H1 (cell line): ENCODE measurements around the gene BCAS1. TPM values are rescaled to one million over a fixed set of nuclear protein-coding genes. Genes with fewer than 3 reads are reported as not detected.

Experiments used
- CTCF ChIA-PET: fragments of 300-600 bp; sonication (Branson Sonifier 250); formaldehyde crosslinking; loops from one replicate; lab custom pipeline; 2021; ENCODE audit not compliant: partially characterized antibody; lab: Charles Lee
- POLR2A ChIA-PET: fragments of 300-600 bp; sonication (Branson Sonifier 250); formaldehyde crosslinking; loops from one replicate; lab custom pipeline; 2021; ENCODE audit warnings: inconsistent platforms; ENCODE audit not compliant: partially characterized antibody; lab: Charles Lee
- DNase-seq, 2 experiments: peaks; one replicate each; pipeline versions ENCODE4 v3.0.0 to v3.0.0-alpha.2; 2010 to 2022; ENCODE audit warnings: low spot score in 2 of 2, low read depth in 1 of 2, mixed read lengths in 1 of 2
- FAIRE-seq: peaks from 2 replicates; lab custom pipeline; 2011; peaks lifted over from hg19 to GRCh38; lab: Jason Lieb, UNC
- H2AFZ ChIP-seq: 2 replicates; pipeline ENCODE4 v1.8.1; 2012; ENCODE audit warnings: low read length, inconsistent platforms
- H2AK5ac ChIP-seq: 2 replicates; pipeline ENCODE4 v1.6.1; 2013; ENCODE audit warnings: low read depth, low read length
- H2BK120ac ChIP-seq: replicated peaks from 2 replicates; pipeline ENCODE3; 2013; ENCODE audit warnings: low read depth, low read length, inconsistent platforms
- H2BK12ac ChIP-seq: 2 replicates; pipeline ENCODE4 v1.6.1; 2013; ENCODE audit warnings: low read depth, low read length
- H2BK15ac ChIP-seq: 2 replicates; pipeline ENCODE4 v1.6.1; 2013; ENCODE audit warnings: low read length
- H2BK20ac ChIP-seq: 2 replicates; pipeline ENCODE4 v1.6.1; 2013; ENCODE audit warnings: low read length
- H2BK5ac ChIP-seq: 2 replicates; pipeline ENCODE4 v1.6.1; 2013; ENCODE audit warnings: low read depth, low read length
- H3K14ac ChIP-seq: 2 replicates; pipeline ENCODE4 v1.6.1; 2013; ENCODE audit warnings: inconsistent platforms; ENCODE audit not compliant: insufficient read length
- H3K18ac ChIP-seq: 2 replicates; pipeline ENCODE4 v1.6.1; 2013; ENCODE audit warnings: low read length; ENCODE audit errors: extremely low read depth
- H3K23ac ChIP-seq: 2 replicates; pipeline ENCODE4 v1.6.1; 2013; ENCODE audit warnings: inconsistent platforms; ENCODE audit not compliant: insufficient read length
- H3K23me2 ChIP-seq: 2 replicates; pipeline ENCODE4 v1.6.1; 2013; ENCODE audit warnings: low read depth, low read length
- H3K27ac ChIP-seq: 2 replicates; pipeline ENCODE4 v1.6.1; 2011; ENCODE audit warnings: low read depth, low read length, inconsistent platforms
- H3K27me3 ChIP-seq, 4 experiments: replicated peaks in 1 of 4; 1 replicate in 1 of 4; 2 replicates in 3 of 4; pipeline versions ENCODE4 v1.6.1 to v1.8.1; 2011 to 2013; ENCODE audit warnings: low read length in 3 of 4, mild to moderate bottlenecking in 3 of 4, inconsistent platforms in 2 of 4, mixed read lengths in 2 of 4, moderate library complexity in 1 of 4; ENCODE audit not compliant: control insufficient read depth in 3 of 4, insufficient read depth in 3 of 4; ENCODE audit errors: extremely low read depth in 1 of 4
- H3K36me3 ChIP-seq, 4 experiments: 2 replicates each; pipeline versions ENCODE4 v1.6.1 to v1.8.1; 2011 to 2013; ENCODE audit warnings: mild to moderate bottlenecking in 4 of 4, low read length in 3 of 4, moderate library complexity in 2 of 4, control low read depth in 1 of 4, inconsistent platforms in 1 of 4; ENCODE audit not compliant: insufficient read depth in 4 of 4, control insufficient read depth in 2 of 4
- H3K4ac ChIP-seq: replicated peaks from 2 replicates; pipeline ENCODE3; 2013; ENCODE audit warnings: low read length, low read depth, mixed read lengths, inconsistent platforms; ENCODE audit not compliant: insufficient read length
- H3K4me1 ChIP-seq, 4 experiments: replicated peaks in 1 of 4; 1 replicate in 1 of 4; 2 replicates in 3 of 4; pipeline versions ENCODE4 v1.6.1 to v1.8.1; 2011 to 2013; ENCODE audit warnings: low read length in 3 of 4, inconsistent platforms in 2 of 4, mixed read lengths in 1 of 4; ENCODE audit not compliant: insufficient read depth in 4 of 4, control insufficient read depth in 3 of 4
- H3K4me2 ChIP-seq, 2 experiments: 2 replicates each; pipeline versions ENCODE4 v1.6.1 to v1.8.1; 2011 to 2013; ENCODE audit warnings: low read depth in 2 of 2, low read length in 2 of 2, control low read depth in 1 of 2, inconsistent platforms in 1 of 2, mild to moderate bottlenecking in 1 of 2; ENCODE audit not compliant: insufficient read depth in 1 of 2
- H3K4me3 ChIP-seq, 4 experiments: fragments of 200-600, 300-600 bp in 1 of 4; sonication (generic), shearing (Covaris generic), sonication (Bioruptor Twin) in 1 of 4; 2 replicates each; pipeline versions ENCODE4 v1.5.1 to v1.8.1; 2011 to 2016; ENCODE audit warnings: low read length in 4 of 4, low read depth in 3 of 4, control low read depth in 2 of 4, inconsistent platforms in 2 of 4, mild to moderate bottlenecking in 2 of 4, mixed read lengths in 1 of 4, moderate library complexity in 1 of 4; ENCODE audit not compliant: insufficient read depth in 2 of 4; ENCODE audit errors: extremely low read depth in 1 of 4
- H3K56ac ChIP-seq: replicated peaks from 2 replicates; pipeline ENCODE3; 2013; ENCODE audit warnings: low read depth, mild to moderate bottlenecking, mixed read lengths, low read length, inconsistent platforms; ENCODE audit not compliant: insufficient read length
- H3K79me1 ChIP-seq: 2 replicates; pipeline ENCODE4 v1.6.1; 2013; ENCODE audit warnings: low read depth, low read length, control low read depth
- H3K79me2 ChIP-seq, 2 experiments: 2 replicates each; pipeline versions ENCODE4 v1.6.1 to v1.8.1; 2012 to 2013; ENCODE audit warnings: low read length in 2 of 2, mild to moderate bottlenecking in 2 of 2, inconsistent platforms in 1 of 2; ENCODE audit not compliant: insufficient read depth in 2 of 2, control insufficient read depth in 1 of 2
- H3K9ac ChIP-seq, 4 experiments: replicated peaks in 1 of 4; 1 replicate in 1 of 4; 2 replicates in 3 of 4; pipeline versions ENCODE4 v1.6.1 to v1.8.1; 2011 to 2013; ENCODE audit warnings: low read depth in 3 of 4, low read length in 3 of 4, control low read depth in 2 of 4, mild to moderate bottlenecking in 2 of 4, moderate library complexity in 2 of 4, inconsistent platforms in 1 of 4; ENCODE audit errors: extremely low read depth in 1 of 4
- H3K9me3 ChIP-seq, 2 experiments: 2 replicates each; pipeline versions ENCODE4 v1.6.1 to v1.8.1; 2012 to 2013; ENCODE audit warnings: mild to moderate bottlenecking in 2 of 2, moderate library complexity in 2 of 2, control low read depth in 1 of 2, inconsistent platforms in 1 of 2, low read depth in 1 of 2, low read length in 1 of 2, mixed read lengths in 1 of 2; ENCODE audit not compliant: insufficient read depth in 2 of 2
- H4K20me1 ChIP-seq, 2 experiments: replicated peaks in 1 of 2; 2 replicates each; pipeline versions ENCODE3 to v1.8.1; 2011 to 2013; ENCODE audit warnings: inconsistent platforms in 2 of 2, low read length in 2 of 2, mild to moderate bottlenecking in 1 of 2; ENCODE audit not compliant: insufficient read depth in 2 of 2, control insufficient read depth in 1 of 2
- H4K5ac ChIP-seq: 2 replicates; pipeline ENCODE4 v1.6.1; 2013; ENCODE audit warnings: low read length, low read depth, mixed read lengths, inconsistent platforms; ENCODE audit not compliant: insufficient read length
- H4K8ac ChIP-seq: 2 replicates; pipeline ENCODE4 v1.8.0; 2013; ENCODE audit warnings: mild to moderate bottlenecking, moderate library complexity, low read length, inconsistent platforms; ENCODE audit not compliant: insufficient read depth; ENCODE audit errors: extremely low read depth
- H4K91ac ChIP-seq: replicated peaks from 2 replicates; pipeline ENCODE3; 2013; ENCODE audit warnings: low read length, mixed read lengths, inconsistent platforms; ENCODE audit not compliant: insufficient read length
- ASH2L ChIP-seq: fragments of 200-600, 300-600 bp; sonication (generic); IDR thresholded peaks from one replicate; pipeline ENCODE4 v1.7.1; 2017; ENCODE audit warnings: low read length
- HDAC6 ChIP-seq: IDR thresholded peaks from one replicate; pipeline ENCODE4 v1.7.1; 2012; ENCODE audit warnings: low read depth, mild to moderate bottlenecking, inconsistent platforms, low read length, moderate library complexity
- SIX5 ChIP-seq: IDR thresholded peaks from 2 replicates; pipeline ENCODE4 v1.6.1; 2011; ENCODE audit warnings: mild to moderate bottlenecking, low read depth, low read length
- ZNF274 ChIP-seq: IDR thresholded peaks from 2 replicates; pipeline ENCODE4 v1.7.0; 2012; ENCODE audit warnings: low read length, borderline replicate concordance; ENCODE audit errors: extremely low read depth
- polyA plus RNA-seq, 7 experiments: library from polyadenylated mRNA; depleted of rRNA in 3 of 7; stranded (reverse) in 5 of 7; unstranded in 2 of 7; fragments of >200 nt in 5 of 7; fragments of 200-250 nt in 2 of 7; gene quantifications; 1 replicate in 5 of 7; 2 replicates in 1 of 7; 4 replicates in 1 of 7; pipeline versions ENCODE4 v1.2.1 to v1.2.3, GENCODE V29; 2011 to 2013; ENCODE audit warnings: missing spikeins in 2 of 7, mixed read lengths in 2 of 7
- total RNA-seq: library from RNA; stranded (reverse); fragmentation: NEBNext Ultra II Directional; extraction: Animal tissue kit (Norgen Biotek cat#: 25700); gene quantifications from 2 replicates; pipeline ENCODE4 v1.2.1, GENCODE V29; 2021

BCAS1 gene
- total and polyA plus RNA-seq, 2 of the 8 experiments (the other 6 are each of a cell fraction or from before 2014, with no cell fraction given) = 0.06 to 0.19 TPM

GRCh38 chr20:54084193-54084592 is 13.8 kb upstream of the BCAS1 start:
- H2BK15ac ChIP-seq = no peak overlapping the region
- H2BK5ac ChIP-seq = no peak overlapping the region
- DNase-seq (no peak), FAIRE-seq (no peak)
- H3K27me3 ChIP-seq = no peaks in the 10 kb centered on the region
- no peak overlapping the region for H4K5ac ChIP-seq
- no peak overlapping the region for H3K27ac ChIP-seq
- no peak overlapping the region for H2BK20ac ChIP-seq
- no peak overlapping the region for H2BK12ac ChIP-seq
- H3K4me2 ChIP-seq = no peak overlapping the region
- no peak overlapping the region for H4K8ac ChIP-seq
- H3K14ac ChIP-seq = no peak overlapping the region
- no peak overlapping the region for H3K4ac ChIP-seq
- no peaks in the 10 kb centered on the region for H3K4me1 ChIP-seq
- ChIA-PET POLR2A (no interaction called here), CTCF (interaction anchor here (0.9 to 1.3 kb wide), 3 partner anchors 13 to 142 kb away, joined by 3 to 5 read pairs (median 3); no protein-coding TSS in a partner anchor)
- no peak overlapping the region for H3K23ac ChIP-seq
- no peaks in the 10 kb centered on the region for H3K36me3 ChIP-seq
- peak overlapping the region; percentile 86 for H3K56ac ChIP-seq
- H3K79me2 ChIP-seq = no peaks in the 10 kb centered on the region
- H2BK120ac ChIP-seq = no peak overlapping the region
- no peak overlapping the region for H2AK5ac ChIP-seq
- H3K79me1 ChIP-seq = no peaks in the 10 kb centered on the region
- no peak overlapping the region for H4K91ac ChIP-seq
- H3K4me3 ChIP-seq = no peak overlapping the region
- no peak overlapping the region for H2AFZ ChIP-seq
- H3K9me3 ChIP-seq = no peaks in the 10 kb centered on the region
- H3K18ac ChIP-seq = no peak overlapping the region
- H3K23me2 ChIP-seq = peaks cover 5% of the 10 kb centered on the region; the same call in 1 of the 2 replicates
- H3K9ac ChIP-seq = no peak overlapping the region
- peaks cover 0 to 2% of the 10 kb centered on the region in 2 experiments for H4K20me1 ChIP-seq
- TF ChIP-seq HDAC6 (no peak), ZNF274 (no peak), ASH2L (no peak), SIX5 (no peak)
